HepG2 (cell line): ENCODE results near the gene EGR1. TPM values are rescaled to one million over a fixed set of nuclear protein-coding genes. Genes with fewer than 3 reads are reported as not detected.

Experiments
- polyA plus RNA-seq, 8 experiments: library from polyadenylated mRNA; depleted of rRNA in 3 of 8; stranded (reverse) in 7 of 8; unstranded in 1 of 8; fragments of >200 nt; fragmentation: Illumina TruSeq in 4 of 8; extraction: Trizol in 4 of 8; gene quantifications; 2 replicates each; pipeline versions ENCODE4 v1.2.1 to v1.2.3, GENCODE V29; 2011 to 2016; ENCODE audit warnings: low read depth in 4 of 8, missing spikeins in 1 of 8, mixed read lengths in 1 of 8; ENCODE audit not compliant: insufficient read depth in 1 of 8
- small RNA-seq, 3 experiments: library from RNA; depleted of rRNA; stranded (forward); fragments of <200 nt; gene quantifications; one replicate each; pipeline ENCODE3, GENCODE V24; 2012; ENCODE audit warnings: low read depth in 2 of 3, low replicate concordance in 1 of 3; ENCODE audit not compliant: insufficient read length in 3 of 3, insufficient read depth in 2 of 3
- total RNA-seq, 5 experiments: library from RNA; depleted of rRNA; stranded (reverse); fragments of >200 nt; fragmentation: Illumina TruSeq; extraction: Trizol; gene quantifications; 2 replicates each; pipeline ENCODE4 v1.2.3, GENCODE V29; 2016; ENCODE audit warnings: low read depth in 1 of 5

EGR1 gene
- total and polyA plus RNA-seq, 2 of the 13 experiments (the other 11 are each of a cell fraction or from before 2014, with no cell fraction given): 4.1 to 4.5 TPM

Small RNA genes lying within 50 kb of the gene (small RNA-seq; reads per million reads assigned to genes)
- 0 reads per million in 3 experiments for gene AC113403.1

Other genes starting within 250 kb of the EGR1 start
- 0.10 and 0.27 TPM in 2 replicates for gene GFRA3, start 190.9 kb upstream of the EGR1 start, total RNA-seq (2016; rRNA removed; fragmentation: Illumina TruSeq; extraction: Trizol)
- gene GFRA3, start 190.9 kb upstream of the EGR1 start, polyA plus RNA-seq (2011; rRNA removed): 0.30 and 0.48 TPM in 2 replicates
- 27.6 and 44.1 TPM in 2 replicates for gene CDC25C, start 133.7 kb upstream of the EGR1 start, total RNA-seq (2016; rRNA removed; fragmentation: Illumina TruSeq; extraction: Trizol)
- gene CDC25C, start 133.7 kb upstream of the EGR1 start, polyA plus RNA-seq (2011; rRNA removed): 11.8 and 17.7 TPM in 2 replicates
- gene FAM53C, start 127.2 kb upstream of the EGR1 start, total RNA-seq (2016; rRNA removed; fragmentation: Illumina TruSeq; extraction: Trizol): 26.9 and 28.5 TPM in 2 replicates
- gene FAM53C, start 127.2 kb upstream of the EGR1 start, polyA plus RNA-seq (2011; rRNA removed): 28.1 and 30.1 TPM in 2 replicates
- 34.3 and 47.7 TPM in 2 replicates for gene KDM3B, start 112.8 kb upstream of the EGR1 start, total RNA-seq (2016; rRNA removed; fragmentation: Illumina TruSeq; extraction: Trizol)
- 19.6 and 19.7 TPM in 2 replicates for gene KDM3B, start 112.8 kb upstream of the EGR1 start, polyA plus RNA-seq (2011; rRNA removed)
- gene REEP2, start 26.4 kb upstream of the EGR1 start, total RNA-seq (2016; rRNA removed; fragmentation: Illumina TruSeq; extraction: Trizol): 3.8 and 5.3 TPM in 2 replicates
- 7.8 and 9.2 TPM in 2 replicates for gene REEP2, start 26.4 kb upstream of the EGR1 start, polyA plus RNA-seq (2011; rRNA removed)
- 184 and 270 TPM in 2 replicates for gene ETF1, start 77.8 kb downstream of the EGR1 start, total RNA-seq (2016; rRNA removed; fragmentation: Illumina TruSeq; extraction: Trizol)
- gene ETF1, start 77.8 kb downstream of the EGR1 start, polyA plus RNA-seq (2011; rRNA removed): 45.3 and 52.1 TPM in 2 replicates
- gene HSPA9, start 109.9 kb downstream of the EGR1 start, total RNA-seq (2016; rRNA removed; fragmentation: Illumina TruSeq; extraction: Trizol): 478 and 735 TPM in 2 replicates
- 165 and 187 TPM in 2 replicates for gene HSPA9, start 109.9 kb downstream of the EGR1 start, polyA plus RNA-seq (2011; rRNA removed)